ENCODE measurements around the gene CATSPER4. TPM values are rescaled to one million over a fixed set of nuclear protein-coding genes. Genes with fewer than 3 reads are reported as not detected.

The CATSPER4 gene
- total RNA-seq, 4 donors from 2014 or later, result not detected

GRCh38 chr1:26195805-26196204 lies 5.4 kb downstream of the CATSPER4 start:
- H3K4me1 ChIP-seq, result no peaks in the 10 kb centered on the region

GRCh38 chr1:26197301-26197700 lies 6.9 kb downstream of the CATSPER4 start:
- H3K27ac ChIP-seq, result no peak overlapping the region
- intact Hi-C loops (cut with DNase I; ENCODE audit: low total_unique reads) (no loop called here), in situ Hi-C loops (cut with MboI; ENCODE audit: low pct_ligation_motif_present in 1 of 4, low pct_unique_long_range_greater_than_20kb in 1 of 4, low sequenced_read_pairs in 3 of 4) (no loop called here)
- H3K9me3 ChIP-seq, result no peaks in the 10 kb centered on the region
- no peaks in the 10 kb centered on the region for H3K4me1 ChIP-seq
- H3K36me3 ChIP-seq, result no peaks in the 10 kb centered on the region
- WGBS, 2 donors (ENCODE audit: low coverage in 1 of 2), result 87% methylated on average over 3 of the region's 3 CpGs; no CpG with 5 or more reads in 1 of the 2 donors
- no peaks in the 10 kb centered on the region for H3K27me3 ChIP-seq
- no peak for DNase-seq
- H3K4me3 ChIP-seq, result no peak overlapping the region
- no peak for TF ChIP-seq POLR2A (IDR thresholded peaks at IDR 0.05)
- no peak for TF ChIP-seq CTCF (IDR thresholded peaks at IDR 0.05)
- TF ChIP-seq POLR2AphosphoS5 (IDR thresholded peaks at IDR 0.05), result no peak
- no peak for TF ChIP-seq EP300 (IDR thresholded peaks at IDR 0.05; ENCODE audit: low read depth)

More at GRCh38 chr1:26195805-26196204, 5.4 kb downstream of the CATSPER4 start:
- TF ChIP-seq POLR2A (IDR thresholded peaks at IDR 0.05), result no peak
- TF ChIP-seq POLR2AphosphoS5 (IDR thresholded peaks at IDR 0.05), result no peak
- TF ChIP-seq EP300 (IDR thresholded peaks at IDR 0.05; ENCODE audit: low read depth), result no peak
- TF ChIP-seq CTCF (IDR thresholded peaks at IDR 0.05), result no peak
- intact Hi-C loops (cut with DNase I; ENCODE audit: low total_unique reads), result no loop called here
- Histone ChIP-seq H3K27ac (no peak overlapping the region), H3K4me3 (no peak overlapping the region), H3K9me3 (no peaks in the 10 kb centered on the region), H3K36me3 (no peaks in the 10 kb centered on the region), H3K27me3 (no peaks in the 10 kb centered on the region)
- in situ Hi-C loops (cut with MboI; ENCODE audit: low pct_ligation_motif_present in 1 of 4, low pct_unique_long_range_greater_than_20kb in 1 of 4, low sequenced_read_pairs in 3 of 4), result no loop called here
- 68 to 96% methylated on average over 3 of the region's 3 CpGs for WGBS, 2 donors (ENCODE audit: low coverage in 1 of 2)
- no peak for DNase-seq

DNA sequence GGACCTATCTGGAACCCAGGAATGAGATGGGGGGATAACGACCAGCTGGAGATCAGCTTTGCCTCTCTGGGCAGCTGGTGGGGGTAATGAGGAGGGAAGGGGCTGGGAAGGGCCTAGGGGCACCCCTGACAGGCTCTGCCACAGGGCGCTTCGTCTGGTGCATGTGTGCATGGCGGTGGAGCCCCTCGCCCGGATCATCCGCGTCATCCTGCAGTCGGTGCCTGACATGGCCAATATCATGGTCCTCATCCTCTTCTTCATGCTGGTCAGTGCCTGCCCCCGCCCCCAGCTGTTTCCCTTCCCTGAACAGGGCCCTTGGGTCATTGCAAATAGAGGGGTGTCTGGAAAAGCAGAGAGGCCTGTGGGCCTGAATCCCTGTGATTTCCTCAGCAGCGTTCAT lies 7.4 kb downstream of the CATSPER4 start:
- DNase-seq, result no peak
- Histone ChIP-seq H3K27ac (no peak overlapping the region), H3K27me3 (no peaks in the 10 kb centered on the region), H3K9me3 (no peaks in the 10 kb centered on the region), H3K36me3 (no peaks in the 10 kb centered on the region), H3K4me1 (no peaks in the 10 kb centered on the region), H3K4me3 (no peak overlapping the region)
- in situ Hi-C loops (cut with MboI; ENCODE audit: low pct_ligation_motif_present in 1 of 4, low pct_unique_long_range_greater_than_20kb in 1 of 4, low sequenced_read_pairs in 3 of 4), result no loop called here
- intact Hi-C loops (cut with DNase I; ENCODE audit: low total_unique reads), result no loop called here
- TF ChIP-seq POLR2AphosphoS5 (IDR thresholded peaks at IDR 0.05), result no peak
- no peak for TF ChIP-seq POLR2A (IDR thresholded peaks at IDR 0.05)
- no peak for TF ChIP-seq EP300 (IDR thresholded peaks at IDR 0.05; ENCODE audit: low read depth)
- no peak for TF ChIP-seq CTCF (IDR thresholded peaks at IDR 0.05)
- WGBS, 2 donors (ENCODE audit: low coverage in 1 of 2), result 88% methylated on average over 11 of the region's 11 CpGs; no CpG with 5 or more reads in 1 of the 2 donors

- in situ Hi-C loops (cut with MboI; ENCODE audit: low pct_ligation_motif_present in 1 of 4, low pct_unique_long_range_greater_than_20kb in 1 of 4, low sequenced_read_pairs in 3 of 4) (no loop called here), intact Hi-C loops (cut with DNase I; ENCODE audit: low total_unique reads) (loop anchor here (5.0 kb wide), 1 partner anchor 1308 kb away; no protein-coding TSS in a partner anchor)
- Histone ChIP-seq H3K4me1 (no peaks in the 10 kb centered on the region), H3K4me3 (no peak overlapping the region), H3K27me3 (no peaks in the 10 kb centered on the region), H3K9me3 (no peaks in the 10 kb centered on the region), H3K36me3 (no peaks in the 10 kb centered on the region), H3K27ac (no peak overlapping the region)
- DNase-seq, result no peak
- WGBS, 2 donors (ENCODE audit: low coverage in 1 of 2), result 83 to 93% methylated on average over 2 to 5 of the region's 5 CpGs
- no peak for TF ChIP-seq EP300 (IDR thresholded peaks at IDR 0.05; ENCODE audit: low read depth)
- no peak for TF ChIP-seq POLR2A (IDR thresholded peaks at IDR 0.05)
- no peak for TF ChIP-seq CTCF (IDR thresholded peaks at IDR 0.05)
- TF ChIP-seq POLR2AphosphoS5 (IDR thresholded peaks at IDR 0.05), result no peak
Measured at GRCh38 chr1:26200413-26200812, 10.0 kb downstream of the CATSPER4 start.

Measured in transverse colon (tissue), 4 donors.